NB4 (cell line): Measurements from ENCODE around the gene C6orf118.

ENCODE experiments used
- DNase-seq: peaks from one replicate; pipeline ENCODE4 v3.0.0; 2010; ENCODE audit warnings: low read depth
- H3K4me3 ChIP-seq: one replicate; pipeline ENCODE4 v1.5.1; 2011; ENCODE audit warnings: mild to moderate bottlenecking, low read depth, low read length, moderate library complexity
- CTCF ChIP-seq: IDR thresholded peaks from one replicate; pipeline ENCODE4 v1.5.1; 2012; ENCODE audit warnings: low read depth, low read length
- MYC ChIP-seq: IDR thresholded peaks from 2 replicates; pipeline ENCODE4 v1.6.1; 2011; ENCODE audit warnings: low read depth, low read length
- POLR2A ChIP-seq: IDR thresholded peaks from 2 replicates; pipeline ENCODE4 v1.6.1; 2011; ENCODE audit warnings: mild to moderate bottlenecking; ENCODE audit not compliant: insufficient read length; ENCODE audit errors: extremely low read depth
- TF ChIP-seq, protein P1 (sequence below): IDR thresholded peaks from 2 replicates; pipeline ENCODE4 v1.6.1; 2011; ENCODE audit warnings: low read depth, low read length

The C6orf118 gene

GRCh38 chr6:165298402-165298801 is 11.0 kb downstream of the C6orf118 start:
- TF ChIP-seq MYC (no peak), CTCF (no peak), POLR2A (no peak)
- TF ChIP-seq, protein P1, sequence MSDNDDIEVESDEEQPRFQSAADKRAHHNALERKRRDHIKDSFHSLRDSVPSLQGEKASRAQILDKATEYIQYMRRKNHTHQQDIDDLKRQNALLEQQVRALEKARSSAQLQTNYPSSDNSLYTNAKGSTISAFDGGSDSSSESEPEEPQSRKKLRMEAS: no peak

DNA sequence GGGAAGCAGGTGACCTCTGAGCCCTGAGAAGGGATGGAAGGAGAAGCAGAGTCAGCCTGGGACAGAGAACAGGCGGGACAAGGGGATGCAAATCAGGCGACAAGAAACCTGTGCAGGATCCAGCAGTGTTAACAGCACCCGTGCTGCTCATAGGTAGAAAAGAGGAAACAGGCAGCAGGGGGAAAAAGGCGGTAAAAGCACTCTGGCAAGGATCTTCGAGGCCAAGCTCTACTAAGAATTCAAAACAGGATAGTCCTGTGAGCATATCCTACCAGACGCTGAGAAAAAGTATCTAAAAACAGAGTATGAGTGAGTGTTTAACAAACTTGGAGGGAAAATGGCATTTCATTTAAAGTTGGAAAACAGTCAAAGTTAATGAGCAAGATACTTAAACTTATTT is 16.7 kb downstream of the C6orf118 start:
- no peak overlapping the region for H3K4me3 ChIP-seq
- DNase-seq: no peak
- no peak for TF ChIP-seq CTCF
- TF ChIP-seq MYC: no peak
- TF ChIP-seq POLR2A: no peak
- TF ChIP-seq, protein P1: no peak

More at GRCh38 chr6:165298402-165298801, 11.0 kb downstream of the C6orf118 start:
- no peak overlapping the region for H3K4me3 ChIP-seq
- no peak for DNase-seq

DNA sequence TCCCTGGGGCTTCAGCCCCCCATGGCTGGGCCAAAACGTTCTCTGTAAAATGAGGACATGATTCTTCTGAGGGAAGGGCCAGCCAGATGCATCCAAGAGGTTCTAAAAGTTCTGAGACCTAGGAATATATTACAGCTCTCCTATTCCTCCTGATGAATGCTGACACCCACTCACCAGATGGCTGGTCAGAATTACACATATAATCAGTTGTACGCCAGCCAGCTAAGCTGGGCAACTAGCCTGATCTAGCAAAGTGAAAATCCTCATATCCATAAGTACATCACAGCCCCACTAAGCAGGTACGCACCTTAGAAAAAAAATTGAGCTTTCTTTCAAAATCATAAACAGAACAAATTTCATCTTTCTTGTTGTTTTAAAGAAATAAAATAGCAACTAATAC is 34.8 kb downstream of the C6orf118 start:
- DNase-seq: no peak
- TF ChIP-seq MYC: no peak
- H3K4me3 ChIP-seq: no peak overlapping the region

DNA sequence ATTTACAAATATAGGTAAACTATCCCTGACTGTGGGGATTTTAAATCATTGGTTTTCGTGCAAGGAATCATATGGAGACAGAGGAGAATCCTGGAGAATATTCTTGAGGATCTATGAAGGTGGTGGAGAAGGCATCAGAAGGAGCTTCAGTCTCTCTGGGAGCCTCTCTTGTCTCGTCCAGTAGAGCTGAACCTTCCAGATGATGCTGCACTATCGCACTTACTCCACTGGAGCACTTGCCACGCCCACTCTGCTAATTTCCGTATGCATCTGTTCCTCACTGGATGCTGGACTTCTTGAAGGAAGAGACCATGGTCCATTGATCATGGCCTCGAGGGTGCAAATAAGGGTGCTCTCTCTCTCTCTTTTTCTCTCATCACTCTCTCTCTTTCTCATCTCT is 36.8 kb downstream of the C6orf118 start:
- no peak overlapping the region for H3K4me3 ChIP-seq
- DNase-seq: no peak
- no peak for TF ChIP-seq POLR2A
- TF ChIP-seq MYC: no peak
- TF ChIP-seq, protein P1: no peak
- TF ChIP-seq CTCF: no peak

- no peak for DNase-seq
- no peak overlapping the region for H3K4me3 ChIP-seq
- TF ChIP-seq MYC (no peak), CTCF (no peak), POLR2A (no peak)
- TF ChIP-seq, protein P1: no peak
Measured at GRCh38 chr6:165268987-165269386, 40.4 kb downstream of the C6orf118 start.

DNA sequence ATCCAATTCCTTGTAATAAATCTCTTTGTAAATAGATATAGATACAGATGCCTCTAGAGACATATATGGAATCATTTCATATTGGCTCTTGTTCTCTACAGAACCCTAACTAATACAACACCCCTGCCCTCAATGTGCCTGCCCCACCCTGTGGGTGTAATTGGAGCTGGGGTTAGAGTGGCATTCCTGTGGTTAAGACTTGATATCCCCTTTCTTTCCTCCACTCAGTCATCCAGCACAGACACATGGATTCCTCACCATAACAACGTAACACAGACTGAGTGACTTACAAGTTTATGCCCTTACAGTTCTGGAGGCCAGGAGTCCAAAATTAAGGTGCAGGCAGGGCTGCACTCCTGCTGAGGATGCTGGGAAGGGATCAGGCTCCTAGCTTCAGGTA is 42.8 kb downstream of the C6orf118 start:
- H3K4me3 ChIP-seq: no peak overlapping the region
- TF ChIP-seq, protein P1: no peak
- no peak for TF ChIP-seq MYC
- no peak for TF ChIP-seq CTCF
- no peak for TF ChIP-seq POLR2A
- DNase-seq: no peak
